Esophagus squamous epithelium (tissue), 5 donors: Measurements from ENCODE around the gene COL18A1. TPM values are rescaled to one million over a fixed set of nuclear protein-coding genes. Genes with fewer than 3 reads are reported as not detected.

Experiments used
- DNase-seq: peaks from one replicate; lab custom pipeline; 2025; lab: John Stamatoyannopoulos, UW
- H3K27ac ChIP-seq, 4 donors: fragments of 200-600 bp; sonication (generic); one replicate each; pipeline ENCODE4 v1.5.1; 2016 to 2019; ENCODE audit warnings: mild to moderate bottlenecking in 1 of 4
- H3K27me3 ChIP-seq, 4 donors: fragments of 200-600 bp; sonication (generic); 1 replicate in 3 of 4; 2 replicates in 1 of 4; pipeline versions ENCODE4 v1.5.1 to v1.6.0; 2017 to 2021; ENCODE audit warnings: antibody characterized with exemption in 1 of 4
- H3K36me3 ChIP-seq, 3 donors: fragments of 200-600 bp; sonication (generic); one replicate each; pipeline ENCODE4 v1.5.1; 2016 to 2019
- H3K4me1 ChIP-seq, 3 donors: fragments of 200-600 bp; sonication (generic); one replicate each; pipeline ENCODE4 v1.5.1; 2017 to 2019
- H3K4me3 ChIP-seq, 4 donors: fragments of 200-600 bp; sonication (generic); 1 replicate in 3 of 4; 2 replicates in 1 of 4; pipeline ENCODE4 v1.5.1; 2016 to 2019; ENCODE audit warnings: mild to moderate bottlenecking in 2 of 4, moderate library complexity in 1 of 4
- H3K9me3 ChIP-seq, 3 donors: fragments of 200-600 bp; sonication (generic); one replicate each; pipeline ENCODE4 v1.5.1; 2016 to 2019
- POLR2A ChIP-seq, 4 donors: fragments of 450-650 bp; IDR thresholded peaks; one replicate each; pipeline ENCODE4 v1.6.1; 2017; ENCODE audit warnings: antibody characterized with exemption in 4 of 4, mild to moderate bottlenecking in 4 of 4, moderate library complexity in 3 of 4
- WGBS, 2 donors: methylation state at CpG; one replicate each; pipeline ENCODE4 v1.1.5; 2018; 5-methylcytosine and 5-hydroxymethylcytosine counted together
- intact Hi-C: fragments of 100-400 bp; cut with DNase I; formaldehyde crosslinking; loops from one replicate; pipeline ENCODE4 v1.15.0; 2022
- total RNA-seq, 4 donors: library from RNA; depleted of rRNA; stranded (reverse); fragments of >200 nt; gene quantifications; one replicate each; pipeline ENCODE4 v1.1.0, GENCODE V29; 2016
- TF ChIP-seq, protein P1 (sequence below), 6 experiments: fragments of 450-650 bp in 4 of 6; fragments of 200-600 bp in 2 of 6; sonication (generic) in 2 of 6; IDR thresholded peaks; one replicate each; pipeline ENCODE4 v1.5.1; 2016 to 2019; ENCODE audit warnings: antibody characterized with exemption in 6 of 6, mild to moderate bottlenecking in 4 of 6, moderate library complexity in 4 of 6
- donor health status: DM: yes; HTN: yes; CAD: no.

Gene COL18A1
- total RNA-seq, 4 donors from 2014 or later, result 38.9 to 69.0 (median 52.5) TPM

DNA sequence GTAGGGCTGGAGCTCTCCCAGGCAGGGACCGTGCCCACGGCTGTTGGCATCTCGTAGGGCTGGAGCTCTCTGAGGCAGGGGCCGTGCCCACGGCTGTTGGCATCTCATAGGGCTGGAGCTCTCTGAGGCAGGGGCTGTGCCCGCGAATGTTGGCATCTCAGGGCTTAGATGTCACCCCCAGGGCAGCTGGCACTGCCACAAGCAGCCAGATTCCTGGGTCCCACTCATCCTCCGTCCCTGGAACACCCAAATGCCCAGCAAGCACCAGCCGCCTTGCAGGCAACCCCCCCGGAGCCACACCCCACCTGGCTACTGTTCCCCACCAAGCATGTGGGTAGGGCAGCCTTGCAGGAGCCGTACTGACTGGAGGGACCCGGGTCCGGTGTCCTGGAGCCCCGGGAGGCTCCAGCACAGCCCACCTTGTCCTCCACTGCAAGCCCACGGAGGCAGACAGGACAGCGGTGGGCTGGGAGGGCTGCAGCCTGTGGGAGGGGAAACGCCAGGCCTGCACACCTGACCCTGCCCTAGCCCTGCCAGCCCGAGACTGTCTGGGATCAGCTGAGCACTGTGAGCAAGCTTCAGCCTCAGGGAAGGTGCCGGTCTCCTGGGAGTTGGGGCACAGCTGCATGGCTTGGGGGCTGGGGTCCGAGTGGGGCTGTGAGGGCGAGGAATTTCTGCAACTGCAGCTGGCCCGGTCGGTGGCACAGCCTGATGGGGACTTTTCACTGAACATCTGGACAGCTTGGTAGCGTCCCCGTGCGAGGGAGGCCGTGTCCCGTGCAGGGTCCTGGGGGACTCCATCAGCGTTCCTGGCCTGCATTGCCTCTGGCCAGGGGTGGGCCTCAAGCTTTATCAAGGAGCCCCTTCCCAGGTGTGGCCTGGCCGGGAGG lies 53.6 kb downstream of the COL18A1 start:
- no peak overlapping the region for H3K4me3 ChIP-seq
- intact Hi-C loops, result no loop called here
- H3K36me3 ChIP-seq, result peaks cover 0 to 17% (median 0%) of the 10 kb centered on the region in 3 donors
- no peak for DNase-seq
- peaks cover 0 to 50% (median 0%) of the 10 kb centered on the region in 4 donors for H3K27me3 ChIP-seq
- peaks cover 0 to 9% (median 0%) of the 10 kb centered on the region in 3 donors for H3K9me3 ChIP-seq
- TF ChIP-seq, protein P1, sequence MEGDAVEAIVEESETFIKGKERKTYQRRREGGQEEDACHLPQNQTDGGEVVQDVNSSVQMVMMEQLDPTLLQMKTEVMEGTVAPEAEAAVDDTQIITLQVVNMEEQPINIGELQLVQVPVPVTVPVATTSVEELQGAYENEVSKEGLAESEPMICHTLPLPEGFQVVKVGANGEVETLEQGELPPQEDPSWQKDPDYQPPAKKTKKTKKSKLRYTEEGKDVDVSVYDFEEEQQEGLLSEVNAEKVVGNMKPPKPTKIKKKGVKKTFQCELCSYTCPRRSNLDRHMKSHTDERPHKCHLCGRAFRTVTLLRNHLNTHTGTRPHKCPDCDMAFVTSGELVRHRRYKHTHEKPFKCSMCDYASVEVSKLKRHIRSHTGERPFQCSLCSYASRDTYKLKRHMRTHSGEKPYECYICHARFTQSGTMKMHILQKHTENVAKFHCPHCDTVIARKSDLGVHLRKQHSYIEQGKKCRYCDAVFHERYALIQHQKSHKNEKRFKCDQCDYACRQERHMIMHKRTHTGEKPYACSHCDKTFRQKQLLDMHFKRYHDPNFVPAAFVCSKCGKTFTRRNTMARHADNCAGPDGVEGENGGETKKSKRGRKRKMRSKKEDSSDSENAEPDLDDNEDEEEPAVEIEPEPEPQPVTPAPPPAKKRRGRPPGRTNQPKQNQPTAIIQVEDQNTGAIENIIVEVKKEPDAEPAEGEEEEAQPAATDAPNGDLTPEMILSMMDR (IDR thresholded peaks at IDR 0.05), result no peak
- no peak for TF ChIP-seq POLR2A (IDR thresholded peaks at IDR 0.05)
- 61% methylated on average over 16 of the region's 30 CpGs; no CpG with 5 or more reads in 1 of the 2 donors for WGBS, 2 donors
- H3K4me1 ChIP-seq, result peaks cover 29 to 61% (median 37%) of the 10 kb centered on the region in 3 donors
- no peak overlapping the region for H3K27ac ChIP-seq

DNA sequence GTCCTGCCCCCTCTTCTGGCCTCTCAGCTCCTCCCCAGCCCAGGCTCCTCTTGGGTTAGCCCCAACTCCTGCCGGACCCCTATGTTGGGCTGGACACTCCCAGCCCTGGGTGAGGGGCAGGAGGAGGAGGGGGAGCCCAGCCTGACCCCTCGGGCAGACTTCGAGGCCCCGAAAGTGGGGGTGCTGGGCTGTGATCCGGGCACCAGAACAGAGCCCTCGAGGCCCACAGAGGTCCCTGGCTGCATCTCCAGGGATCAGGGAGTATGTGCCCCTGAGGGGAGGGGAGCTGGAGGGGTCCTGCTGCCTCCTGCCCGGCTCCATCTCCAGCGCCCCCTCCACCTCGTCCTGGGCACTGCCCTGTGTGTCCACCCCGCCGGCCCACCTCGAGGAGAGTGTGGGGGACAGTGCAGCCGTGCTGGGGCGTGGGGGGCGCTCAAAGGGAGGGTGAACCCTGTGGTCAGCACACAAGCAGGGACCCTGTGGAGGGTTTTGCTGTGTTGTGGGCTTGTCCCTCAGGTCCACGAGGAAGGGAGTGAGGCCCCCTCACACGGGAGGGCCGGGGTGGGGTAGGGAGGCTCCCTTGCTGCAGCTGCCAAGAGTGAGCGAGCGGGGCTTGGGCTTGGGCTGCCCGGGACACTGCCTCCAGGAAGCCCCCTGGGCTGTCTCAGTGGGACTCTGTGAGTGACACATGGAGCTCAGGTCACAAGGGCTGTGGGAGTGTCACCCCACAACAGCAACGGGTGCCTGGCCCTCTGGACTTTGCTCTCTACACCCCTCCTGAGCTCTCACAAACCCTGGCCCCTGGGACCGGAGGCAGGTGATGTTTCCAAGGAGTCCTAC lies 54.4 kb downstream of the COL18A1 start:
- H3K4me3 ChIP-seq, result no peak overlapping the region
- H3K4me1 ChIP-seq, result peaks cover 24 to 53% (median 29%) of the 10 kb centered on the region in 3 donors
- peaks cover 0 to 17% (median 0%) of the 10 kb centered on the region in 3 donors for H3K36me3 ChIP-seq
- intact Hi-C loops, result no loop called here
- H3K27me3 ChIP-seq, result peaks cover 0 to 53% (median 0%) of the 10 kb centered on the region in 4 donors
- TF ChIP-seq POLR2A (IDR thresholded peaks at IDR 0.05), result no peak
- TF ChIP-seq, protein P1 (IDR thresholded peaks at IDR 0.05), result no peak
- H3K9me3 ChIP-seq, result peaks cover 0 to 9% (median 0%) of the 10 kb centered on the region in 3 donors
- no peak overlapping the region for H3K27ac ChIP-seq
- DNase-seq, result no peak
- 80% methylated on average over 2 of the region's 23 CpGs; no CpG with 5 or more reads in 1 of the 2 donors for WGBS, 2 donors

DNA sequence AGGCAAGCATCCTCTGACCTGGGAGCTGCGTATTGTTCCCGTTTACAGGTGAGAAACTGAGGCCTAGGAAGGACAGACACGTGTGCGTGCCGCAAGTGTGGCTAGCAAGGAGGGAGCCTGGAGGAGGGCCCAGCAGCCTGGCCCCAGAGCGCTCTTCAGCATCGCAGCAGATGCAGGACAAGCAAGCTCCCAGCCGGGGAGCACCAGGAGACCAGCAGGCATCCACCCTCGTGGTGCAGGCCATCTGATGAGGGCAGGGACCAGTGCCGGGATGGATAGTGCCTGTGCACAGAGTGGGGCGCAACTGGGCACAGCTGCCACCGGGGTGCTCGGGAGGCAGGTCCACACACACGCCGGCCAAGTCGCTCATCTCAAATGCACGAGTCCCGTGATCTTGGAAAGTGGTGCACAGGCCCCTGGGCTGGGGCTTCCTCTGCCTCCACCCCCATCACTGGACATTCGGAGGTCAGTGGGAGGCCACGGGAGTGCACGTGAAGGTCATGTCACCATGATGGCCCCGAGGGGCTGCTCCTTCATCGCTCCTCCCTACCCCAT lies 55.1 kb downstream of the COL18A1 start:
- H3K27me3 ChIP-seq, result peaks cover 0 to 46% (median 0%) of the 10 kb centered on the region in 4 donors
- H3K9me3 ChIP-seq, result peaks cover 0 to 9% (median 0%) of the 10 kb centered on the region in 3 donors
- 83 to 89% methylated on average over 2 to 3 of the region's 23 CpGs for WGBS, 2 donors
- no peak overlapping the region for H3K4me3 ChIP-seq
- peaks cover 17 to 46% (median 22%) of the 10 kb centered on the region in 3 donors for H3K4me1 ChIP-seq
- no peak overlapping the region for H3K27ac ChIP-seq
- DNase-seq, result no peak
- intact Hi-C loops, result no loop called here
- TF ChIP-seq, protein P1 (IDR thresholded peaks at IDR 0.05), result no peak
- no peak for TF ChIP-seq POLR2A (IDR thresholded peaks at IDR 0.05)
- H3K36me3 ChIP-seq, result peaks cover 0 to 17% (median 0%) of the 10 kb centered on the region in 3 donors

DNA sequence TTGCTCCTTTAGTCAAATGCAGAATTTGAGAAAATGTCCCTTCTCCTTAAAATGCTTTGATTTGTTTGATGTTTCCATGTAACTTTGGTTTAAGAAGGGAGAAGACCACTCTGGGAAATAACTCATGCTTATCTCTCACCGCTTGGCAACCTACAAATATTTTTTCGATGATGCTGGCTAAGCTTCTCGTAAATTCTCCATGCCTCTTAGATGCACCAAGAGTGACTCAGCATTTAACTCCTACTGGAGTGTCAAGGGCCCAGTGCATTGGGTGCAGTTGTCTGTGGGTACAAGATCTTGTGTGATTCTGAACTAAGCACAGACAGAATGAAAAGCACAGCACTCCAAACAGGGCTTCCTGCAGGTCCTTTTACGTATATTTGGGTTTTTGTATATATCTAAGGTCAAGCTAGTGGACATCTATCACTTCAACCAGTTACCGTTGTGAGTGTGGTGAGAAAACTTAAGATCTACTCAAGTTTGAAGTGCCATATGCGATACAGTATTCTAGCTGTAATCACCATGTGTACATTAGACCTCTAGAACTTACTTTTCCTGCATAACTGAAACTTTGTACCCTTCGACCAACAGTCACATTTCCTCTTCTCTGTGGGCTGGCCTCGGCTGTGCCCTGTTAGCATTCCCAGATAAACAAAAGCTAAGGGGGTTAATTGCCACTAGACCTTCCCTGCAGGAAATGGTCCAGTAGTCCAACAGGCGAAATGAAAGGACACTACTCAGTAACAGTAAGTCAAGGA lies 55.8 kb downstream of the COL18A1 start:
- no peak for DNase-seq
- H3K9me3 ChIP-seq, result peaks cover 0 to 9% (median 0%) of the 10 kb centered on the region in 3 donors
- intact Hi-C loops, result no loop called here
- H3K4me3 ChIP-seq, result no peak overlapping the region
- TF ChIP-seq, protein P1 (IDR thresholded peaks at IDR 0.05), result no peak
- TF ChIP-seq POLR2A (IDR thresholded peaks at IDR 0.05), result no peak
- H3K27me3 ChIP-seq, result peaks cover 0 to 45% (median 0%) of the 10 kb centered on the region in 4 donors
- H3K27ac ChIP-seq, result no peak overlapping the region
- H3K36me3 ChIP-seq, result peaks cover 0 to 17% (median 0%) of the 10 kb centered on the region in 3 donors
- H3K4me1 ChIP-seq, result peaks cover 10 to 39% (median 15%) of the 10 kb centered on the region in 3 donors
- WGBS, 2 donors, result 74 to 75% methylated on average over 8 of the region's 9 CpGs
